ENCODE data around the gene PCED1B. TPM values are rescaled to one million over a fixed set of nuclear protein-coding genes. Genes with fewer than 3 reads are reported as not detected.
"Not testable (repeated sequence)": the region's sequence is repeated elsewhere in the genome, so short reads cannot be mapped to it uniquely, and the experiment has no call there.

PCED1B gene
- total RNA-seq, 1 experiment from 2014 or later = 22.8 TPM

DNA sequence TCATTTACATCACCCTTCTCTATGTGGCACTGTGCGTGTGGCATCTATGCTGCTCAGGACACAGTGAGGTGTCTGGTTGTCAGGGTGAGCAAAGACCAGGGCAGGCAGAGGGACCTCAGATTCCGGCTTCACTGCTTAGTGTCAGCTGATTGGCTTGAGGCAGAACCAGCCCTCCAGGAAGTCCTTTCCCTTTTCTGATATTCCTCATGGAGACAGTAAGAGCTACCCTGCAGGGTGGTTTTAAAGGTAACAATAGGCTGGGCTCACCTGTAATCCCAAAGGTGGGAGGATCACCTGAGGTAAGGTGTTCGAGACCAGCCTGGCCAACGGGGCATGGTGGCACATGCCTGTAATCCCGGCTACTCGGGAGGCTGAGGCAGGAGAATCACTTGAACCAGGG, 129.6 kb downstream of the PCED1B start:
- Histone ChIP-seq H2AFZ (ENCODE audit: low read length) (no peak overlapping the region), H3K9me2 (replicated peaks; ENCODE audit: insufficient read depth, low read length) (no peaks in the 10 kb centered on the region), H3K4me3 (ENCODE audit: low read length) (no peak overlapping the region), H3K27me3 (ENCODE audit: low read length) (no peaks in the 10 kb centered on the region), H4K20me1 (ENCODE audit: insufficient read depth, low read depth, low read length) (no peaks in the 10 kb centered on the region), H3K4me1 (ENCODE audit: low read length) (peaks cover 81% of the 10 kb centered on the region), H3K4me2 (ENCODE audit: low read depth, low read length, poor library complexity, severe bottlenecking) (peak overlapping the region; percentile 66), H3K9me3 (ENCODE audit: low read length) (no peaks in the 10 kb centered on the region), H3K79me2 (ENCODE audit: low read length) (peaks cover 41% of the 10 kb centered on the region), H3K27ac (ENCODE audit: low read length) (peak overlapping the region; percentile 97), H3K9ac (ENCODE audit: low read length) (peak overlapping the region; percentile 61), H3K36me3 (ENCODE audit: insufficient read depth, low read length) (peaks cover 50% of the 10 kb centered on the region)
- DNase-seq = no peak

DNA sequence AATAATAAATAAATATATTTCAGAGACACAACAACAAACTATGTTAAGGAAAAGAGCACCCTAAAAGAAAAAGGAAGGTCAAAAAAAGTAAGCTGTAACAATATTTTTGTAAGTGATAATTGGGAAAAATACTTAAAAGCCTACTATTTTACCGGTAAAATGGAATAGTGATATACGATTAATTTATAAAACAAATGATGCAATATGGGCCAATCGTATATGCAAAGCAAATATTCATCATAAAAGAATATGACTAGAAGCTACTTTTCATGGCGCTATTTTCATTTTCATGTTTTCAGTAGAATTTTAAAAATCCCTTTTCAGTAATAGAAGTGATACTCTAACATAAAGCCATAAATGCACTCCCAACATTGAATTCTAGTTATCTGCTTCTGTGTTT, 131.4 kb downstream of the PCED1B start:
- Histone ChIP-seq H3K4me1 (ENCODE audit: low read length) (peaks cover 90% of the 10 kb centered on the region), H3K9ac (ENCODE audit: low read length) (no peak overlapping the region), H3K27me3 (ENCODE audit: low read length) (no peaks in the 10 kb centered on the region), H3K9me2 (replicated peaks; ENCODE audit: insufficient read depth, low read length) (no peaks in the 10 kb centered on the region), H4K20me1 (ENCODE audit: insufficient read depth, low read depth, low read length) (no peaks in the 10 kb centered on the region), H3K4me3 (ENCODE audit: low read length) (no peak overlapping the region), H2AFZ (ENCODE audit: low read length) (no peak overlapping the region), H3K4me2 (ENCODE audit: low read depth, low read length, poor library complexity, severe bottlenecking) (no peak overlapping the region), H3K79me2 (ENCODE audit: low read length) (peaks cover 58% of the 10 kb centered on the region), H3K36me3 (ENCODE audit: insufficient read depth, low read length) (peaks cover 39% of the 10 kb centered on the region), H3K9me3 (ENCODE audit: low read length) (no peaks in the 10 kb centered on the region), H3K27ac (ENCODE audit: low read length) (peak overlapping the region; percentile 97)
- no peak for DNase-seq

GRCh38 chr12:47212701-47213039, 133.2 kb downstream of the PCED1B start:
- H3K4me3 ChIP-seq (ENCODE audit: low read length) = no peak overlapping the region
- no peaks in the 10 kb centered on the region for H4K20me1 ChIP-seq (ENCODE audit: insufficient read depth, low read depth, low read length)
- peaks cover 83% of the 10 kb centered on the region for H3K4me1 ChIP-seq (ENCODE audit: low read length)
- no peaks in the 10 kb centered on the region for H3K9me2 ChIP-seq (replicated peaks; ENCODE audit: insufficient read depth, low read length)
- H3K36me3 ChIP-seq (ENCODE audit: insufficient read depth, low read length) = peaks cover 26% of the 10 kb centered on the region; the same call in 1 of the 2 replicates
- no peaks in the 10 kb centered on the region for H3K9me3 ChIP-seq (ENCODE audit: low read length)
- H3K79me2 ChIP-seq (ENCODE audit: low read length) = peaks cover 67% of the 10 kb centered on the region
- peak overlapping the region; percentile 80; the same call in 1 of the 2 replicates for H3K9ac ChIP-seq (ENCODE audit: low read length)
- peak overlapping the region; percentile 96 for H3K4me2 ChIP-seq (ENCODE audit: low read depth, low read length, poor library complexity, severe bottlenecking)
- DNase-seq = no peak
- H2AFZ ChIP-seq (ENCODE audit: low read length) = no peak overlapping the region
- H3K27me3 ChIP-seq (ENCODE audit: low read length) = no peaks in the 10 kb centered on the region
- H3K27ac ChIP-seq (ENCODE audit: low read length) = peak overlapping the region; percentile 97

GRCh38 chr12:47213396-47213795, 134.0 kb downstream of the PCED1B start:
- Histone ChIP-seq H3K9me3 (ENCODE audit: low read length) (no peaks in the 10 kb centered on the region), H3K9ac (ENCODE audit: low read length) (peak overlapping the region; percentile 80), H3K4me1 (ENCODE audit: low read length) (peaks cover 83% of the 10 kb centered on the region), H3K9me2 (replicated peaks; ENCODE audit: insufficient read depth, low read length) (no peaks in the 10 kb centered on the region), H3K36me3 (ENCODE audit: insufficient read depth, low read length) (peaks cover 26% of the 10 kb centered on the region; the same call in 1 of the 2 replicates), H4K20me1 (ENCODE audit: insufficient read depth, low read depth, low read length) (no peaks in the 10 kb centered on the region), H2AFZ (ENCODE audit: low read length) (no peak overlapping the region), H3K27ac (ENCODE audit: low read length) (peak overlapping the region; percentile 97), H3K79me2 (ENCODE audit: low read length) (peaks cover 75% of the 10 kb centered on the region), H3K4me3 (ENCODE audit: low read length) (peak overlapping the region; percentile 69), H3K27me3 (ENCODE audit: low read length) (no peaks in the 10 kb centered on the region), H3K4me2 (ENCODE audit: low read depth, low read length, poor library complexity, severe bottlenecking) (peak overlapping the region; percentile 96)
- DNase-seq = no peak

GRCh38 chr12:47214001-47214619, 134.7 kb downstream of the PCED1B start:
- peaks cover 83% of the 10 kb centered on the region for H3K4me1 ChIP-seq (ENCODE audit: low read length)
- peak overlapping the region; percentile 96 for H3K4me2 ChIP-seq (ENCODE audit: low read depth, low read length, poor library complexity, severe bottlenecking)
- peak overlapping the region; percentile 80 for H3K9ac ChIP-seq (ENCODE audit: low read length)

DNA sequence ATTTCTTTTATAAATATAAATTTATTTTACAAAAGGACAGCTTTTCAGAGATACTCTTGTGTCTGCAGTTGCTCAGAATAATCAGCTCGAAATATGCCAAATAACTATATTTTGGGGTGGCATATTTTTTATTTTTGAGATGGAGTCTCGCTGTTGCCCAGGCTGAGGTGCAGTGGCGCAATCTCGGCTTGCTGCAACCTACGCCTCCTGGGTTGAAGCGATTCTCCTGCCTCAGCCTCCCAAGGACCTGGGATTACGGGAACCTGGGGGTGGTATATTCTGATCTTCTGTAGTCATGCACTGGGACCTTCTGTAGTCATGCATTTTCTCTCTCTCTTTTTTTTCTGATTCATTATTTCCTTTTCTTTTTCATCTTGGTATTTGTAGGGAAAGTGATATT, 135.3 kb downstream of the PCED1B start:
- Histone ChIP-seq H3K9ac (ENCODE audit: low read length) (peak overlapping the region; percentile 80), H3K9me3 (ENCODE audit: low read length) (no peaks in the 10 kb centered on the region), H3K4me1 (ENCODE audit: low read length) (peaks cover 83% of the 10 kb centered on the region), H3K79me2 (ENCODE audit: low read length) (peaks cover 79% of the 10 kb centered on the region), H3K36me3 (ENCODE audit: insufficient read depth, low read length) (peaks cover 15% of the 10 kb centered on the region; the same call in 1 of the 2 replicates), H3K4me3 (ENCODE audit: low read length) (peak overlapping the region; percentile 69), H3K27me3 (ENCODE audit: low read length) (no peaks in the 10 kb centered on the region), H3K4me2 (ENCODE audit: low read depth, low read length, poor library complexity, severe bottlenecking) (peak overlapping the region; percentile 96), H4K20me1 (ENCODE audit: insufficient read depth, low read depth, low read length) (no peaks in the 10 kb centered on the region), H3K27ac (ENCODE audit: low read length) (peak overlapping the region; percentile 97), H3K9me2 (replicated peaks; ENCODE audit: insufficient read depth, low read length) (no peaks in the 10 kb centered on the region), H2AFZ (ENCODE audit: low read length) (no peak overlapping the region)
- peak; percentile 54 for DNase-seq

More at GRCh38 chr12:47214001-47214619, 134.7 kb downstream of the PCED1B start:
- Histone ChIP-seq H4K20me1 (ENCODE audit: insufficient read depth, low read depth, low read length) (no peaks in the 10 kb centered on the region), H2AFZ (ENCODE audit: low read length) (no peak overlapping the region), H3K9me2 (replicated peaks; ENCODE audit: insufficient read depth, low read length) (no peaks in the 10 kb centered on the region), H3K27me3 (ENCODE audit: low read length) (no peaks in the 10 kb centered on the region), H3K4me3 (ENCODE audit: low read length) (peak overlapping the region; percentile 69), H3K9me3 (ENCODE audit: low read length) (no peaks in the 10 kb centered on the region), H3K36me3 (ENCODE audit: insufficient read depth, low read length) (peaks cover 21% of the 10 kb centered on the region; the same call in 1 of the 2 replicates), H3K27ac (ENCODE audit: low read length) (peak overlapping the region; percentile 97), H3K79me2 (ENCODE audit: low read length) (peaks cover 79% of the 10 kb centered on the region)
- DNase-seq = peak; percentile 51

DNA sequence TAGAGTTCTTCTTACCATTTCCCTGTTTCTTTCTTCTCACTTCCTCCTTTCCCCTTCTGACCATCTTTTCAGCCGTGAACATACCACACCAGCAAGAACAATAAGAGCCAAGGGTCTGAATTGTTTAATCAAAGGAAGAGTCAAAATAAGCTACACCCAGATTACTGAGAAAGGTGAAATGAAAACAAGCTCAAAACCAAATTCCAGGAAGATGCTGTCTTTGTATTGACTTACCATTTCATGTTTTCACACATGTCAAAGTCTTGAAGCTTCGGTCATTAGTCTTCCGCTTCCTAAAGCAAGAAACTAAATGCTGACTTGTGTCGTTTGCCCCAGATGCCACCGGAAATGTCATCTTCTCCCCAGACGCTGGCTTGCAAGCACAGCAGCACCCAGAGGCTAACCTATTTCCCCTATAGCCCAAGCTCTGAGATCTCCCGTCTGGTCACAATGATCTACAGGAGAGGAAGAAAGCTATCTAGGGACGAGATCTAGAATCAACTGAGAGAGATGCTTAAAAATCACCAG, 136.8 kb downstream of the PCED1B start:
- H3K9me2 ChIP-seq (replicated peaks; ENCODE audit: insufficient read depth, low read length) = no peaks in the 10 kb centered on the region
- peak overlapping the region; percentile 97 for H3K27ac ChIP-seq (ENCODE audit: low read length)
- peaks cover 4% of the 10 kb centered on the region; the same call in 1 of the 2 replicates for H3K36me3 ChIP-seq (ENCODE audit: insufficient read depth, low read length)
- H3K4me2 ChIP-seq (ENCODE audit: low read depth, low read length, poor library complexity, severe bottlenecking) = peak overlapping the region; percentile 96
- peak overlapping the region; percentile 69 for H3K4me3 ChIP-seq (ENCODE audit: low read length)
- H3K9me3 ChIP-seq (ENCODE audit: low read length) = no peaks in the 10 kb centered on the region
- no peaks in the 10 kb centered on the region for H4K20me1 ChIP-seq (ENCODE audit: insufficient read depth, low read depth, low read length)
- H3K9ac ChIP-seq (ENCODE audit: low read length) = peak overlapping the region; percentile 80
- peaks cover 83% of the 10 kb centered on the region for H3K79me2 ChIP-seq (ENCODE audit: low read length)
- no peaks in the 10 kb centered on the region for H3K27me3 ChIP-seq (ENCODE audit: low read length)
- no peak overlapping the region for H2AFZ ChIP-seq (ENCODE audit: low read length)
- peaks cover 77% of the 10 kb centered on the region for H3K4me1 ChIP-seq (ENCODE audit: low read length)
- DNase-seq = peak; percentile 96

GRCh38 chr12:47217595-47217869, 138.1 kb downstream of the PCED1B start:
- peak overlapping the region; percentile 80 for H3K9ac ChIP-seq (ENCODE audit: low read length)
- H3K27ac ChIP-seq (ENCODE audit: low read length) = peak overlapping the region; percentile 97
- H3K9me2 ChIP-seq (replicated peaks; ENCODE audit: insufficient read depth, low read length); H4K20me1 ChIP-seq (ENCODE audit: insufficient read depth, low read depth, low read length); H3K9me3 ChIP-seq (ENCODE audit: low read length); DNase-seq; H2AFZ ChIP-seq (ENCODE audit: low read length); H3K36me3 ChIP-seq (ENCODE audit: insufficient read depth, low read length); H3K27me3 ChIP-seq (ENCODE audit: low read length): not testable (repeated sequence)
- H3K4me1 ChIP-seq (ENCODE audit: low read length) = peaks cover 82% of the 10 kb centered on the region
- peak overlapping the region; percentile 69 for H3K4me3 ChIP-seq (ENCODE audit: low read length)
- H3K79me2 ChIP-seq (ENCODE audit: low read length) = peaks cover 86% of the 10 kb centered on the region
- H3K4me2 ChIP-seq (ENCODE audit: low read depth, low read length, poor library complexity, severe bottlenecking) = peak overlapping the region; percentile 96
